ENCODE measurements around the gene TOGARAM2. TPM values are rescaled to one million over a fixed set of nuclear protein-coding genes. Genes with fewer than 3 reads are reported as not detected.
A peak's percentile ranks its signal among the peaks of the same experiment; 100 is the strongest.
"Not testable (repeated sequence)": the region's sequence is repeated elsewhere in the genome, so short reads cannot be mapped to it uniquely, and the experiment has no call there.

TOGARAM2 gene
- total and polyA plus RNA-seq, 5 experiments from 2014 or later = 0.32 to 1.9 (median 0.61) TPM; not detected in 1

DNA sequence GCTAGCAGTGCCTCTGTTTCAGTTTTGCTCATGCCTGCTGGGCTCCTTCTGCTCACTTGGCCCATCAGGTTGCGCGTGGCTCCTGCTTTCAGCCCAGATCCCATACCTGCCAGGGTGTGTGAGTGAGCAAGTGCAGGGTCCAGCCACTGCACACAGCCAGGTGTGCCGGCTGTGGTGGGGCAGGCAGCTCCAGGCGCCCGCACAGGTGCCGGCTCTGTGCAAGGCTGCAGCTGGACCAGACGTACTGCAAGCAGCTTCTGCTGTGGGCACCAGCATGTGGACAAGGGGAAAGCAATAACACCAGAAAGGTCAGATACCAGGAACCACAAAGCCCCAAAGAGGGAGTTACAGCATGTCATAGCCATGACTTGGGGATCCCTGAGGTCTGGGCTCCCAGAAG, 98.8 kb downstream of the TOGARAM2 start:
- peaks cover 0 to 30% (median 2%) of the 10 kb centered on the region in 9 donors for H3K9me3 Mint-ChIP-seq
- ATAC-seq (no peak), DNase-seq (no peak)
- peaks cover 0 to 14% (median 12%) of the 10 kb centered on the region in 3 donors for H3K36me3 Mint-ChIP-seq
- H3K27ac Mint-ChIP-seq = no peak overlapping the region
- H3K4me3 Mint-ChIP-seq = no peak overlapping the region
- POLR2A ChIA-PET = no interaction called here
- no peaks in the 10 kb centered on the region for H3K27me3 Mint-ChIP-seq
- H3K4me1 Mint-ChIP-seq = no peaks in the 10 kb centered on the region

DNA sequence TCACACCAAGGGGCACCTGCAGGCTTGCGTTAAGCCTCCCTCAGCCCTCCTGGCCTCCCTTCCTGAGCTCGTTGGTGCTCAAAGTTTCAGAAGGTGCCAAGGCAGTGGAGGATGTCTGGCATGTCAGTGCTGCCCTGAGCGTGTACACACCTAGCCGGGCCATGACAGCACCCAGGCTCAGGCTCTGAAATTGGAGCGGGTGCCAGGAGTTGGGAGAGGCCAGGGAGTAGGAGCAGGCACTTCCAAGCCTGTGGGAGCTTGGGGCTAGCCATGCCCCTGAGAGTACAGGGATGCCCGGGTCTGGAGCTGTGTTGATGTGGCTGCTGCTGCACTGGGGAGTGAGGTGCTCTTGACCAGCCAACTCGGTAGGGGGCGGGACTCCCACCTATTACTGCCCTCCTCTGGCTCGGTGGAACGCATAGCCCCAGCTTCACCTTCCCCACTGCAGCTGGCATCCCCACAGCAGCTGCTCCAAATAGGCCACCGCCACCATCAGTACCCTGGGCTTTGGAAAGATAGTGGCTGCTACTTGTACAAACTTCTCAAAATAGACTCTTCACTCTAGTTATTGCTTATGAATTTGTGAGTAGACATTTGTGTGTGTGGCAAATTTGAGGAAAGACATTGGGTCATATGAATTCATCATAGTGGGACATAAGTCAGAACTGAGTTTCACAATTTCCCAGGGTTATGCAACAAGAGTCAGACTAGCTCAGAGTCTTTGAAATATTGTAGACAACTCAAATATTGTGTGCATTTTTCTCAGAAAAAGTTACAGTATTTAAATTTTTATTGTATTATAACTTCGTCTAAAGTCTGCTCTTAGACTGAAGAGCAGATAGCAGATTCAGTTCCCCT, 100.0 kb downstream of the TOGARAM2 start:
- POLR2A ChIA-PET = interaction anchor here (0.9 kb wide), 1 partner anchor 16 kb away, joined by 3 read pairs; no protein-coding TSS in a partner anchor
- no peak for DNase-seq

DNA sequence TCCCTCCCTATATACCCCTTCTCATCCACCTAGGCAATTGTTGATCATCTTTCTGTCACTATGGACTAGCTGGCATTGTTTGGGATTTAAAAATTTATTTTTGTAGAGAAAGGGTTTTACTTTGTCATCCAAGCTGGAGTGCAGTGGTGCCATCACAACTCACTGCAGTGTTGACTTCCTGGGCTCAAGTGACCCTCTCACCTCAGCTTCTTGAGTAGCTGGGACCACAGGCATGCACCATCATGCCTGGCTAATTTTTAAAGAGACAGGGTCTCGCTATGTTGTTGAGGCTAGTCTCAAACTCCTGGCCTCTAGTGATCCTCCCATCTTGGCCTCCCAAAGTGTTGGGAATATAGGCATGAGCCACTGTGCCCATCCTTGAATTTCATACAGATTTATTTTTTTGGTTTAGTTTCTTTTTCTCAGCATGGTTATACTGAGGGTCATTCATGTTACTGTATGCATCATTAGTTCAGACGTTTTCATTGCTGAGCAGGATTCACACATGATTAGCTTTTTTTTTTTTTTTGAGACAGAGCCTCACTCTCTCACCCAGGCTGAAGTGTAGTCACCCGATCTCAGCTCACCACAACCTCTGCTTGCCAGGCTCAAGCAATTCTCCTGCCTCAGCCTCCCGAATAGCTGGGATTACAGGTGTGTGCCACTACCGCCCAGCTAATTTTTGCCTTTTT, 101.9 kb downstream of the TOGARAM2 start:
- H3K9me3 Mint-ChIP-seq = peaks cover 0 to 26% (median 2%) of the 10 kb centered on the region in 9 donors
- H3K4me1 Mint-ChIP-seq = no peaks in the 10 kb centered on the region
- ATAC-seq = no peak
- H3K36me3 Mint-ChIP-seq = peaks cover 0 to 9% (median 7%) of the 10 kb centered on the region in 3 donors
- POLR2A ChIA-PET = no interaction called here
- no peak overlapping the region for H3K27ac Mint-ChIP-seq
- no peak for DNase-seq
- H3K27me3 Mint-ChIP-seq = peaks cover 0 to 6% (median 1%) of the 10 kb centered on the region in 5 donors
- H3K4me3 Mint-ChIP-seq = no peak overlapping the region

More for the DNA sequence above, 100.0 kb downstream of the TOGARAM2 start:
- no peaks in the 10 kb centered on the region for H3K4me1 Mint-ChIP-seq
- H3K9me3 Mint-ChIP-seq = peaks cover 0 to 30% (median 2%) of the 10 kb centered on the region in 9 donors
- peaks cover 0 to 14% (median 12%) of the 10 kb centered on the region in 3 donors for H3K36me3 Mint-ChIP-seq
- H3K27me3 Mint-ChIP-seq = no peaks in the 10 kb centered on the region
- no peak for ATAC-seq
- no peak overlapping the region for H3K4me3 Mint-ChIP-seq
- no peak overlapping the region for H3K27ac Mint-ChIP-seq

DNA sequence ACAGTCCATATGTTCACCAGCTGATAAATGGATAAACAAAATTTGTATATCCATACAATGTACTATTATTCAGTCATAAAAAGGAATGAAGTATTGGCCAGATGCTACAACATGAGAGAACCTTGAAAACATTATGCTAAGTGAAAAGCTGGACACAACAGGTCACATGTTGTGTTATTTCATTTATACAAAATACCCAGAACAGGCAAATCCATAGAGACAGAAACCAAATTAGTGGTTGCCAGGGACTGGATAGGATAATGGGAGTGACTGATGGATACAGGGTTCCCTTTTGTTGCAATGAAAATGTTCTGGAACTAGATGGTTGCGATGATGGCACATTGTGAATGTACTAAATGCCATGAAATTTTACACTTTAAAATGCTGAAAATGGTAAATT, 103.5 kb downstream of the TOGARAM2 start:
- no peak overlapping the region for H3K27ac Mint-ChIP-seq
- H3K36me3 Mint-ChIP-seq = peaks cover 0 to 4% (median 0%) of the 10 kb centered on the region in 3 donors
- H3K4me3 Mint-ChIP-seq = no peak overlapping the region
- DNase-seq = no peak
- POLR2A ChIA-PET = no interaction called here
- peaks cover 0 to 15% (median 2%) of the 10 kb centered on the region in 5 donors for H3K27me3 Mint-ChIP-seq
- peaks cover 0 to 15% (median 0%) of the 10 kb centered on the region in 9 donors for H3K9me3 Mint-ChIP-seq
- H3K4me1 Mint-ChIP-seq = no peaks in the 10 kb centered on the region
- no peak for ATAC-seq

DNA sequence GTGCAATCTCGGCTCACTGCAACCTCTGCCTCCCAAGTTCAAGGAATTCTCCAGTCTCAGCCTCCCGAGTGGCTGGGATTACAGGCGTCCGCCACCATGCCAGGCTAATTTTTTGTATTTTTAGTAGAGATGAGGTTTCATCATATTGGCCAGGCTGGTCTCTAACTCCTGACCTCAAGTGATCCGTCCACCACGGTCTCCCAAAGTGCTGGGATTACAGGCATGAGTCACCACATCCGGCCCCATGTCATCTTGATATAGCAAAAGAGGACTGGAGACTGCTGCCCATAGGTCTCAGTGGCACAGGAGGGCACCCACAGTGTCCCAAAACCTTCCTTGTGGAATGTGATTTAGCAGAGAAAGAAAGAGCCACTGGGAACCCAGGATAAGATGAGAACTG, 109.2 kb downstream of the TOGARAM2 start:
- H3K4me3 Mint-ChIP-seq, H3K9me3 Mint-ChIP-seq, H3K4me1 Mint-ChIP-seq, DNase-seq, H3K36me3 Mint-ChIP-seq, ATAC-seq, POLR2A ChIA-PET, H3K27ac Mint-ChIP-seq: not testable (repeated sequence)
- peaks cover 0 to 15% (median 2%) of the 10 kb centered on the region in 5 donors for H3K27me3 Mint-ChIP-seq

DNA sequence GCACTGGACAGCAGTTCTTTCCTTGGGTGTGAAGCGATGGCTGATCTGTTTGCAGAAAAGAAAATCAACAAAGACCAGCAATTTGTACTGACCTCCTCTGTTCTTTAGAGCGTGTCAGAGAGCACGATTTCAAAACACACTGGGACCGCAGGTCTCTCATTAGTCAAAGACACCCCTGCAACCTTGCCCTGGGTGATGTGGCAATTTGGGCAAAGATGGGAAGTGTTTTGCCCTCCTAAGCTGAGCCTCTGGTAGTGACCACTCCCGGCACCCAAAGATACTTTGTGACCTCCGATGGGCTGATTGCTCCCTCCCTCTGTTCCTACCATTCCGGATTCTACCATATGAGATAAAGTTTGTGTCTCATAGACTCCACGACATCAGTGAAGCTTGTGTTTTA, 115.9 kb downstream of the TOGARAM2 start:
- Mint-ChIP-seq H3K4me3 (no peak overlapping the region), H3K36me3 (no peaks in the 10 kb centered on the region), H3K27ac (no peak overlapping the region), H3K27me3 (peaks cover 0 to 5% (median 1%) of the 10 kb centered on the region in 5 donors), H3K4me1 (peaks cover 0 to under 1% (median 0%) of the 10 kb centered on the region in 4 donors), H3K9me3 (peaks cover 0 to 4% (median 0%) of the 10 kb centered on the region in 9 donors)
- DNase-seq (no peak), ATAC-seq (no peak)
- POLR2A ChIA-PET = interaction anchor here (0.6 kb wide), 1 partner anchor 16 kb away, joined by 3 read pairs; no protein-coding TSS in a partner anchor

DNA sequence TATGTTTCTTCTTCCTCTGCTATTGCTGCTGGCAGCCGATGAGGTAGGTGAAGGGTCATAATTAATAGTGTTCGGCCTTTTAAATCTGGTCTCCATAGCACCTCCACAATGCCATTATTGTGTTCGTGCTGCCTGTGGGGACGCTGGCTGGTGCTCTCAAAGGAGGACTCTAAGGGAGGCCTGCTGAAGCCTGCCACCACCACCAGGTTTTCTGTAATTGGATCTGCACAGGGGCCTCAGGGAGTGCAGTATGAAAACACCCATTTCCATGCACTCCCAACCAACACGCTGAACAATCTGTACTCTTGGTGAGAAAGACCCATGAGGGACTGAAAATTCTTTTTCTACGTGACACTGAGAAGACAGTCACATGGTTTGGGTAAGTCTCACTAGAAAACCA, 116.5 kb downstream of the TOGARAM2 start:
- DNase-seq (no peak), ATAC-seq (no peak)
- Mint-ChIP-seq H3K36me3 (no peaks in the 10 kb centered on the region), H3K4me1 (peaks cover 0 to 6% (median 3%) of the 10 kb centered on the region in 4 donors), H3K27ac (no peak overlapping the region), H3K4me3 (no peak overlapping the region), H3K9me3 (peaks cover 0 to 4% (median 0%) of the 10 kb centered on the region in 9 donors), H3K27me3 (peaks cover 0 to 5% (median 1%) of the 10 kb centered on the region in 5 donors)
- POLR2A ChIA-PET = no interaction called here

DNA sequence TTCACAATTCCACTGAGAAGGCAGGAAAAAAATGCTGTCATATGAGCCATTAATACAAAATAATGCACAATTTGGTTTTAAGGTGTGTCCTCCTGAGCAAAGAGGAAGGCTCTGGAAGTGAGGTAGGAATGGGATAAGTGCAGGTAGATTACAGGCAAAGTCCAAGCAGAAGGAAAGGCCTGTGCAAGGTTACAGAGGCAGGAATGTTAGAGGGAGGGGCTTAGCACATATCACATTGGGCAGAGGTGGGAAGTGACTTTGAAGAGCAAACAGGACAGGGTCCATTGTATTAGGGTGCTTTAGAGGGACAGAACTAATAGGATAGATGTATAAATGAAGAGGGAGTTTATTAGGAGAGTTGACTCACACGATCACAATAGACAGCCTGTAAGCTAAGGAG, 119.5 kb downstream of the TOGARAM2 start:
- no peaks in the 10 kb centered on the region for H3K9me3 Mint-ChIP-seq
- POLR2A ChIA-PET = no interaction called here
- no peaks in the 10 kb centered on the region for H3K36me3 Mint-ChIP-seq
- ATAC-seq (no peak), DNase-seq (no peak)
- peak overlapping the region in 1 of 10 donors; percentile 2 for H3K27ac Mint-ChIP-seq
- peaks cover 0 to 5% (median 0%) of the 10 kb centered on the region in 5 donors for H3K27me3 Mint-ChIP-seq
- no peak overlapping the region for H3K4me3 Mint-ChIP-seq
- peaks cover 0 to 10% (median 5%) of the 10 kb centered on the region in 4 donors for H3K4me1 Mint-ChIP-seq

Other genes with a start within 250 kb of the TOGARAM2 start
- gene PPP1CB, start 229.5 kb upstream of the TOGARAM2 start, total RNA-seq = 100 to 1,000 TPM; 165 to 166 TPM
- gene PPP1CB, start 229.5 kb upstream of the TOGARAM2 start, polyA plus RNA-seq = 10 to 100 TPM; 63.1 to 85.7 (median 82.1) TPM
- 1 to 10 TPM; 1.1 to 2.1 TPM for gene SPDYA, start 170.5 kb upstream of the TOGARAM2 start, total RNA-seq
- gene SPDYA, start 170.5 kb upstream of the TOGARAM2 start, polyA plus RNA-seq = not detected
- gene TRMT61B, start 111.0 kb upstream of the TOGARAM2 start, total RNA-seq = 10 to 100 TPM; 22.8 to 24.3 TPM
- gene TRMT61B, start 111.0 kb upstream of the TOGARAM2 start, polyA plus RNA-seq = 10 to 100 TPM; 17.0 to 21.5 (median 19.5) TPM
- gene WDR43, start 86.6 kb upstream of the TOGARAM2 start, total RNA-seq = 10 to 100 TPM; 70.4 to 73.2 TPM
- 10 to 100 TPM; 35.1 to 44.8 (median 37.6) TPM for gene WDR43, start 86.6 kb upstream of the TOGARAM2 start, polyA plus RNA-seq
- not detected for gene PCARE, start 93.2 kb downstream of the TOGARAM2 start, total RNA-seq
- gene PCARE, start 93.2 kb downstream of the TOGARAM2 start, polyA plus RNA-seq = not detected
- 10 to 100 TPM; 56.1 to 59.0 TPM for gene CLIP4, start 134.1 kb downstream of the TOGARAM2 start, total RNA-seq
- gene CLIP4, start 134.1 kb downstream of the TOGARAM2 start, polyA plus RNA-seq = 10 to 100 TPM; 18.7 to 20.6 (median 18.8) TPM

Data from naive thymus-derived CD8-positive, alpha-beta T cell (primary cell).